PFSK-1 (cell line): ENCODE data around the gene HOXB1.

Experiments
- POLR2AphosphoS5 ChIP-seq: IDR thresholded peaks from 2 replicates; pipeline ENCODE4 v1.6.1; 2012; ENCODE audit warnings: low read depth, mild to moderate bottlenecking, control low read depth, low read length, moderate library complexity
- TAF1 ChIP-seq: IDR thresholded peaks from 2 replicates; pipeline ENCODE4 v1.6.1; 2012; ENCODE audit warnings: low read length, control low read depth, borderline replicate concordance; ENCODE audit not compliant: insufficient read depth
- TF ChIP-seq, protein P1 (sequence below), 2 experiments: IDR thresholded peaks; 2 replicates each; pipeline versions ENCODE4 v1.6.1 to v1.8.0; 2011 to 2012; ENCODE audit warnings: low read depth in 2 of 2, low read length in 2 of 2, control low read depth in 1 of 2, inconsistent platforms in 1 of 2, mild to moderate bottlenecking in 1 of 2, moderate library complexity in 1 of 2; ENCODE audit not compliant: insufficient read depth in 1 of 2

DNA sequence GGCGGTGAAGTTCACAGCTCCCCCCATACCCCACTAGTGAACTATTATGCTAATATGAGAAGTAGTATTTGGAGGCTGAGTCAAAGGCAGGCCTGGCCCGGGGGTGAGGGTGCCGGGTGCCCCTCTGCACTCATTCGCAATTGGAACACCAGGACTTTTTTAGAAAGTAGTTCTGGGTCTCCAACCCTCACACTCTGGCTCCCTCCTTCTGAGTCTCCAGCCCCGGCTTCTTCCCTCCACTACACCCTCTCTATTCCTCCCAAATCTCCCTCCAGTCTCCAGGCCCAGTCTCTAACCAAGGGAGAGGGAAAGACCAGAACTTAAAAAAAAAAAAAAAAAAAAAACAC, 25.4 kb upstream of the HOXB1 start:
- TF ChIP-seq POLR2AphosphoS5 (no peak), TAF1 (no peak)
- TF ChIP-seq, protein P1, sequence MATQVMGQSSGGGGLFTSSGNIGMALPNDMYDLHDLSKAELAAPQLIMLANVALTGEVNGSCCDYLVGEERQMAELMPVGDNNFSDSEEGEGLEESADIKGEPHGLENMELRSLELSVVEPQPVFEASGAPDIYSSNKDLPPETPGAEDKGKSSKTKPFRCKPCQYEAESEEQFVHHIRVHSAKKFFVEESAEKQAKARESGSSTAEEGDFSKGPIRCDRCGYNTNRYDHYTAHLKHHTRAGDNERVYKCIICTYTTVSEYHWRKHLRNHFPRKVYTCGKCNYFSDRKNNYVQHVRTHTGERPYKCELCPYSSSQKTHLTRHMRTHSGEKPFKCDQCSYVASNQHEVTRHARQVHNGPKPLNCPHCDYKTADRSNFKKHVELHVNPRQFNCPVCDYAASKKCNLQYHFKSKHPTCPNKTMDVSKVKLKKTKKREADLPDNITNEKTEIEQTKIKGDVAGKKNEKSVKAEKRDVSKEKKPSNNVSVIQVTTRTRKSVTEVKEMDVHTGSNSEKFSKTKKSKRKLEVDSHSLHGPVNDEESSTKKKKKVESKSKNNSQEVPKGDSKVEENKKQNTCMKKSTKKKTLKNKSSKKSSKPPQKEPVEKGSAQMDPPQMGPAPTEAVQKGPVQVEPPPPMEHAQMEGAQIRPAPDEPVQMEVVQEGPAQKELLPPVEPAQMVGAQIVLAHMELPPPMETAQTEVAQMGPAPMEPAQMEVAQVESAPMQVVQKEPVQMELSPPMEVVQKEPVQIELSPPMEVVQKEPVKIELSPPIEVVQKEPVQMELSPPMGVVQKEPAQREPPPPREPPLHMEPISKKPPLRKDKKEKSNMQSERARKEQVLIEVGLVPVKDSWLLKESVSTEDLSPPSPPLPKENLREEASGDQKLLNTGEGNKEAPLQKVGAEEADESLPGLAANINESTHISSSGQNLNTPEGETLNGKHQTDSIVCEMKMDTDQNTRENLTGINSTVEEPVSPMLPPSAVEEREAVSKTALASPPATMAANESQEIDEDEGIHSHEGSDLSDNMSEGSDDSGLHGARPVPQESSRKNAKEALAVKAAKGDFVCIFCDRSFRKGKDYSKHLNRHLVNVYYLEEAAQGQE (IDR thresholded peaks at IDR 0.05; ENCODE audit: insufficient read depth in 1 of 2, low read depth in 2 of 2, low read length in 2 of 2) = no peak
